MCF 10A (cell line): ENCODE data around the gene MOV10. TPM values are rescaled to one million over a fixed set of nuclear protein-coding genes. Genes with fewer than 3 reads are reported as not detected.

Experiments used
- BruUV-seq: library from RNA; stranded (reverse); fragments of 400-500 nt; replicated peaks from 2 replicates; lab custom pipeline; 2021; lab: Mats Ljungman, UMichigan
- CTCF ChIA-PET: fragments of 300-600 bp; sonication (Branson Sonifier 250); formaldehyde crosslinking; extraction: SDS; loops from one replicate; lab custom pipeline; 2021; ENCODE audit warnings: antibody characterized with exemption, inconsistent platforms; lab: Yijun Ruan, JAX
- POLR2A ChIA-PET: fragments of 300-600, 350-650 bp; sonication (Branson Sonifier 250); formaldehyde crosslinking; extraction: SDS; loops from one replicate; lab custom pipeline; 2020; ENCODE audit warnings: antibody characterized with exemption, inconsistent platforms; lab: Yijun Ruan, JAX
- DNase-seq: peaks from one replicate; pipeline ENCODE4 v3.0.0-alpha.2; 2018; ENCODE audit not compliant: unreplicated experiment
- H3K27ac Mint-ChIP-seq: one replicate; pipeline ENCODE4 v1.8.0; 2022; ENCODE audit warnings: mild to moderate bottlenecking, low read depth, mixed read lengths; ENCODE audit not compliant: unreplicated experiment
- H3K27me3 Mint-ChIP-seq: one replicate; pipeline ENCODE4 v1.8.0; 2022; ENCODE audit warnings: mixed read lengths; ENCODE audit not compliant: insufficient read depth, unreplicated experiment
- H3K36me3 Mint-ChIP-seq: one replicate; pipeline ENCODE4 v1.8.0; 2022; ENCODE audit warnings: mild to moderate bottlenecking, moderate library complexity, mixed read lengths; ENCODE audit not compliant: insufficient read depth, unreplicated experiment
- H3K4me1 Mint-ChIP-seq: one replicate; pipeline ENCODE4 v1.8.0; 2022; ENCODE audit warnings: mixed read lengths; ENCODE audit not compliant: insufficient read depth, unreplicated experiment
- H3K4me3 Mint-ChIP-seq: one replicate; pipeline ENCODE4 v1.8.0; 2022; ENCODE audit warnings: mild to moderate bottlenecking, moderate library complexity, mixed read lengths; ENCODE audit not compliant: unreplicated experiment
- H3K9me3 Mint-ChIP-seq: one replicate; pipeline ENCODE4 v1.8.0; 2022; ENCODE audit warnings: mixed read lengths; ENCODE audit not compliant: unreplicated experiment
- intact Hi-C: fragments of 100-400 bp; cut with micrococcal nuclease; formaldehyde crosslinking; loops from 2 replicates; pipeline ENCODE4 v1.14.1; 2022
- total RNA-seq: library from RNA; stranded (reverse); gene quantifications from 2 replicates; pipeline ENCODE4 v1.2.3, GENCODE V29; 2022
- TF ChIP-seq, protein P1 (sequence below): fragments of 200-600 bp; IDR thresholded peaks from one replicate; pipeline ENCODE4 v1.8.0; 2022; ENCODE audit warnings: antibody characterized with exemption, mild to moderate bottlenecking; ENCODE audit not compliant: unreplicated experiment

Gene MOV10
- total RNA-seq, 1 experiment from 2014 or later: 55.6 TPM

DNA sequence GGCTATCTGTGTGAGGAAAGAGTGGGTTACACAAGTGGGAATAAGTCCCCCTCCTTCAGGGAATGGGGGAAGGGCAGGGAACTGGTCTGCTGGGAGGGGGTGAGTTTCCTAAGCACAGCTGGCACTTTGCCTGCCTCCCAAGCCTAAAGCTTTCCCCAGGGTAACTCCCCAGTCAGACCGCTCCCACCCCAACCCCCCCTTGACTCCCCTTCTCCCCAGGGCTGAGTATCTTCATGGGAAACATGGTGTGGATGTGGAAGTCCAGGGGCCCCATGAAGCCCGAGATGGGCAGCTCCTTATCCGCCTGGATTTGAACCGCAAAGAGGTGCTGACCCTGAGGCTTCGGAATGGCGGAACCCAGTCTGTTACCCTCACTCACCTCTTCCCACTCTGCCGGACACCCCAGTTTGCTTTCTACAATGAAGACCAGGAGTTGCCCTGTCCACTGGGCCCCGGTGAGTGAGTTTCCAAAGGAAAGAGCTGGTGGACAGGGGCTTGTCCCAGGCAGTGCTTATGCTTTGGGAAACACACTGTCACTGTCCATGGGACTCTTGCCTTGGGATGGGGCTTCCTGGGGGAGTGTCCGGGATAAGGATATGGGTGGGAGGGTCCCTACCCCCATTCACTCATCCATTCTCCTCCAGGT, 14.9 kb downstream of the MOV10 start:
- DNase-seq: no peak
- CTCF ChIA-PET: interaction anchor here (0.7 to 1.8 kb wide), 5 partner anchors 11 to 185 kb away, joined by 3 to 8 read pairs (median 3); no protein-coding TSS in a partner anchor
- peaks cover 31% of the 10 kb centered on the region for H3K4me1 Mint-ChIP-seq
- H3K27me3 Mint-ChIP-seq: no peaks in the 10 kb centered on the region
- TF ChIP-seq, protein P1, sequence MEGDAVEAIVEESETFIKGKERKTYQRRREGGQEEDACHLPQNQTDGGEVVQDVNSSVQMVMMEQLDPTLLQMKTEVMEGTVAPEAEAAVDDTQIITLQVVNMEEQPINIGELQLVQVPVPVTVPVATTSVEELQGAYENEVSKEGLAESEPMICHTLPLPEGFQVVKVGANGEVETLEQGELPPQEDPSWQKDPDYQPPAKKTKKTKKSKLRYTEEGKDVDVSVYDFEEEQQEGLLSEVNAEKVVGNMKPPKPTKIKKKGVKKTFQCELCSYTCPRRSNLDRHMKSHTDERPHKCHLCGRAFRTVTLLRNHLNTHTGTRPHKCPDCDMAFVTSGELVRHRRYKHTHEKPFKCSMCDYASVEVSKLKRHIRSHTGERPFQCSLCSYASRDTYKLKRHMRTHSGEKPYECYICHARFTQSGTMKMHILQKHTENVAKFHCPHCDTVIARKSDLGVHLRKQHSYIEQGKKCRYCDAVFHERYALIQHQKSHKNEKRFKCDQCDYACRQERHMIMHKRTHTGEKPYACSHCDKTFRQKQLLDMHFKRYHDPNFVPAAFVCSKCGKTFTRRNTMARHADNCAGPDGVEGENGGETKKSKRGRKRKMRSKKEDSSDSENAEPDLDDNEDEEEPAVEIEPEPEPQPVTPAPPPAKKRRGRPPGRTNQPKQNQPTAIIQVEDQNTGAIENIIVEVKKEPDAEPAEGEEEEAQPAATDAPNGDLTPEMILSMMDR: no peak
- H3K36me3 Mint-ChIP-seq: peaks cover 44% of the 10 kb centered on the region
- POLR2A ChIA-PET: interaction anchor here (6.6 to 7.5 kb wide), 2 partner anchors 12 to 15 kb away, joined by 75 to 85 read pairs; partner anchors contain the start of gene MOV10
- peak overlapping the region; percentile 96 for H3K27ac Mint-ChIP-seq
- intact Hi-C loops: no loop called here
- BruUV-seq: TSS peak; percentile 20
- H3K9me3 Mint-ChIP-seq: peaks cover 7% of the 10 kb centered on the region
- H3K4me3 Mint-ChIP-seq: no peak overlapping the region

- Mint-ChIP-seq H3K27ac (no peak overlapping the region), H3K36me3 (peaks cover 48% of the 10 kb centered on the region), H3K4me3 (no peak overlapping the region), H3K9me3 (peaks cover 7% of the 10 kb centered on the region), H3K4me1 (peaks cover 31% of the 10 kb centered on the region), H3K27me3 (no peaks in the 10 kb centered on the region)
- CTCF ChIA-PET: interaction anchor here (0.7 to 1.8 kb wide), 5 partner anchors 11 to 186 kb away, joined by 3 to 8 read pairs (median 3); no protein-coding TSS in a partner anchor
- intact Hi-C loops: no loop called here
- POLR2A ChIA-PET: interaction anchor here (6.6 to 7.5 kb wide), 2 partner anchors 12 to 16 kb away, joined by 75 to 85 read pairs; partner anchors contain the start of gene MOV10
- no TSS peak for BruUV-seq
- DNase-seq: no peak
- TF ChIP-seq, protein P1: no peak
These were observed 15.4 kb downstream of the MOV10 start for GRCh38 chr1:112689842-112690237.

- TF ChIP-seq, protein P1: no peak
- CTCF ChIA-PET: no interaction called here
- intact Hi-C loops: no loop called here
These were observed 18.2 kb downstream of the MOV10 start for GRCh38 chr1:112692681-112693080.

DNA sequence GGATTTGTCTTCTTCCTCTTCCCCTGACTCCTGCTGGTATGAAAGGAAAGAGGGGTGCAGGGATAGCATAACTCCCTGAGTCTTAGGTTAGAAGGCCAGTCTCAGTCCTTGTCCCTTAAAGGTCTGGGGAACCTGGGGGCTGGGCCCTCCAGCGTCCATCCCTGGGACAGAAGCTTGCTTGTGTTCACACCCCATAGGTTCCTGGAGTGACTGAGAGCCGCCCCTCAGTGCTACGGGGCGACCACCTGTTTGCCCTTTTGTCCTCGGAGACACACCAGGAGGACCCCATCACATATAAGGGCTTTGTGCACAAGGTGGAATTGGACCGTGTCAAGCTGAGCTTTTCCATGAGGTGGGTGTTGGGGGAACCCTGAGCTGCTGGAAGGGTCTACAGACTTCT, 19.4 kb downstream of the MOV10 start:
- no peak overlapping the region for H3K27ac Mint-ChIP-seq
- H3K4me1 Mint-ChIP-seq: peaks cover 6% of the 10 kb centered on the region
- TF ChIP-seq, protein P1: no peak
- intact Hi-C loops: no loop called here
- H3K36me3 Mint-ChIP-seq: peaks cover 65% of the 10 kb centered on the region
- H3K27me3 Mint-ChIP-seq: no peaks in the 10 kb centered on the region
- no peak overlapping the region for H3K4me3 Mint-ChIP-seq
- ChIA-PET CTCF (interaction anchor here (0.7 kb wide), 1 partner anchor 196 kb away, joined by 3 read pairs; no protein-coding TSS in a partner anchor), POLR2A (interaction anchor here (0.7 to 1.4 kb wide), 2 partner anchors 11 to 19 kb away, joined by 3 to 6 read pairs; partner anchors contain the start of gene MOV10)
- H3K9me3 Mint-ChIP-seq: no peaks in the 10 kb centered on the region
- no TSS peak for BruUV-seq
- DNase-seq: no peak

More at GRCh38 chr1:112692681-112693080, 18.2 kb downstream of the MOV10 start:
- H3K4me1 Mint-ChIP-seq: peaks cover 13% of the 10 kb centered on the region
- no peaks in the 10 kb centered on the region for H3K27me3 Mint-ChIP-seq
- BruUV-seq: no TSS peak
- H3K36me3 Mint-ChIP-seq: peaks cover 60% of the 10 kb centered on the region
- H3K27ac Mint-ChIP-seq: no peak overlapping the region
- no peak overlapping the region for H3K4me3 Mint-ChIP-seq
- POLR2A ChIA-PET: interaction anchor here (0.7 to 1.4 kb wide), 2 partner anchors 12 to 19 kb away, joined by 3 to 6 read pairs; no protein-coding TSS in a partner anchor
- no peaks in the 10 kb centered on the region for H3K9me3 Mint-ChIP-seq
- no peak for DNase-seq
